GM19023 (cell line): Measurements from ENCODE around the gene ASCC3.
"Not testable (repeated sequence)": the region's sequence is repeated elsewhere in the genome, so short reads cannot be mapped to it uniquely, and the experiment has no call there.

Experiments used
- ATAC-seq: cut with Tn5 transposase; IDR thresholded peaks from one replicate; pipeline ENCODE4 v1.9.1; 2021; ENCODE audit warnings: mild to moderate bottlenecking, moderate library complexity; ENCODE audit not compliant: unreplicated experiment

Gene ASCC3

GRCh38 chr6:100880853-100881706 is at the start of gene ASCC3:
TSS of gene ASCC3 (minus strand) at chr6:100881329. CDS start at chr6:100867997, 13,332 bp downstream.
- peak; percentile 97 for ATAC-seq

- no peak for ATAC-seq
These were observed 44.6 kb upstream of the ASCC3 start for GRCh38 chr6:100925749-100926148.

- no peak for ATAC-seq
These were observed 43.6 kb upstream of the ASCC3 start for GRCh38 chr6:100924534-100925227.

- no peak for ATAC-seq
These were observed 42.5 kb upstream of the ASCC3 start for GRCh38 chr6:100923481-100924165.

- no peak for ATAC-seq
These were observed 39.0 kb upstream of the ASCC3 start for GRCh38 chr6:100920028-100920605.

- no peak for ATAC-seq
These were observed 37.0 kb upstream of the ASCC3 start for GRCh38 chr6:100918152-100918551.

- ATAC-seq, result no peak
These were observed 34.7 kb upstream of the ASCC3 start for GRCh38 chr6:100915876-100916275.

GRCh38 chr6:100913400-100914276 is 32.5 kb upstream of the ASCC3 start:
- ATAC-seq, result no peak

GRCh38 chr6:100906325-100906724 is 25.2 kb upstream of the ASCC3 start:
- no peak for ATAC-seq

- no peak for ATAC-seq
These were observed 23.9 kb upstream of the ASCC3 start for GRCh38 chr6:100905067-100905466.

GRCh38 chr6:100904316-100904715 is 23.2 kb upstream of the ASCC3 start:
- ATAC-seq, result no peak

- ATAC-seq, result no peak
These were observed 20.5 kb upstream of the ASCC3 start for GRCh38 chr6:100901582-100901981.

GRCh38 chr6:100899202-100899601 is 18.1 kb upstream of the ASCC3 start:
- no peak for ATAC-seq

- ATAC-seq, result no peak
These were observed 16.5 kb upstream of the ASCC3 start for GRCh38 chr6:100897671-100898070.

GRCh38 chr6:100893743-100894142 is 12.6 kb upstream of the ASCC3 start:
- no peak for ATAC-seq

- no peak for ATAC-seq
These were observed 11.6 kb upstream of the ASCC3 start for GRCh38 chr6:100892693-100893092.

- ATAC-seq, result no peak
These were observed 11.0 kb upstream of the ASCC3 start for GRCh38 chr6:100892116-100892515.

- ATAC-seq, result no peak
These were observed 9.9 kb upstream of the ASCC3 start for GRCh38 chr6:100891079-100891478.

GRCh38 chr6:100890646-100891045 is 9.5 kb upstream of the ASCC3 start:
- ATAC-seq, result not testable (repeated sequence)

- no peak for ATAC-seq
These were observed 8.2 kb upstream of the ASCC3 start for GRCh38 chr6:100889351-100889750.
